Measurements from ENCODE around the gene FBXW9. TPM values are rescaled to one million over a fixed set of nuclear protein-coding genes. Genes with fewer than 3 reads are reported as not detected.
A peak's percentile ranks its signal among the peaks of the same experiment; 100 is the strongest.

The FBXW9 gene
- total and polyA plus RNA-seq, 2 of the 13 experiments (the other 11 are each of a cell fraction or from before 2014, with no cell fraction given), result 5.7 to 6.1 TPM

DNA sequence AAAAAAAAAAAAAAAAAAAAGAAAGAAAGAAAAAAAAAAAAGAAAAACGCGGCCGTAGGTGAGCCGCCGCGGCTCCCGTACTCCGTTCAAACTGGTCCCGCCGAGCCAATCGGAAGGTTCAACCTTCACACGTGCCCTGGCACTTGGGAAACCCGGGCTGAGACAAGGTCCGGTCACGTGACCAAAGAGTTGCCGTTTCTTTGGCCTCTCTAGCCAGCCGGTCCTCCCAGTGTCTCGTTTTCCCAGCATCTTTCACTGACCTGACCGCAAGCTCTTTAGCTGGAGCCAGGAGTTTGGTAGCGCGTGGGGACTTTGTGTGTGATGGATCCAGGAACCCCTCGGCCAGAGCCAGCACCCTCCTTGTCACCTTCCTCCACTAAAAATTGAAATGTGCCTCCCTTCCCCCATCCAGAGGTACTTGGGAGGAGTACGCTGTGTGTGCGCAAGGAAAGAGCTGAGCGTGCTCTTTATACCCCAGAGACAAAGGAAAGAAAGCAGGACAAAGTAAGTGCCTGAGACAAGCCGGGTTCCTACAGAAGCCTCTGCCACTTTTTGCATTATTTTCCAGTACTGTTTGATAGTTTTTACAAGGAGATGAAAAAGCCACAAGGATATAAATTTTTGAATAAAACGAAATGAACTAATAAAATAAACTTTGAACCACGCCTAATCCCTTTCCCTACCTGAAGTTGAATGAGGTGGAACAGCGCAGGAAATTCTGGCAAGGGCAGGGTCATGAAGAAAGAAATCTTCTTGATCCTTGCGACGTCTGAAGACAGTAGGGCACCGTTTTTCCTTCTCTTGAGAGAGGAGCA lies 26.3 kb upstream of the FBXW9 start (continued):
- TF ChIP-seq ZBTB1 (CRISPR knock-in tag; IDR thresholded peaks at IDR 0.05; ENCODE audit: borderline replicate concordance) (no peak), KDM3A (CRISPR knock-in tag; IDR thresholded peaks at IDR 0.05; ENCODE audit: low read depth) (peak; percentile 68; the same call in 1 of the 2 replicates), ERF (CRISPR knock-in tag; IDR thresholded peaks at IDR 0.05) (peak; percentile 55), SMARCE1 (IDR thresholded peaks at IDR 0.05; ENCODE audit: borderline replicate concordance) (no peak), ZNF816 (CRISPR knock-in tag; IDR thresholded peaks at IDR 0.05; ENCODE audit: borderline replicate concordance) (peak; percentile 52; the same call in 1 of the 2 replicates), SOX5 (CRISPR knock-in tag; IDR thresholded peaks at IDR 0.05; ENCODE audit: borderline replicate concordance) (peak; percentile 40; the same call in 1 of the 2 replicates), FOXP1 (IDR thresholded peaks at IDR 0.05) (no peak), FOXP1 (CRISPR knock-in tag; IDR thresholded peaks at IDR 0.05) (no peak), ZNF777 (CRISPR knock-in tag; IDR thresholded peaks at IDR 0.05) (peak; percentile 18), TOPORS (CRISPR knock-in tag; IDR thresholded peaks at IDR 0.05) (0 out of 2 replicates have a peak, but pooled peaks have one; percentile 14), HNRNPLL (IDR thresholded peaks at IDR 0.05; ENCODE audit: low read depth, low read length, poor library complexity, severe bottlenecking) (peak; percentile 26), ZNF432 (CRISPR knock-in tag; IDR thresholded peaks at IDR 0.05; ENCODE audit: borderline replicate concordance) (no peak), ZNF180 (CRISPR knock-in tag; IDR thresholded peaks at IDR 0.05; ENCODE audit: borderline replicate concordance, low read depth) (no peak), SIN3A (IDR thresholded peaks at IDR 0.05; ENCODE audit: borderline replicate concordance, low read depth, low read length) (peak; percentile 93), ZNF660 (CRISPR knock-in tag; IDR thresholded peaks at IDR 0.05; ENCODE audit: borderline replicate concordance, low read depth) (no peak), SIN3B (IDR thresholded peaks at IDR 0.05; ENCODE audit: low read length) (peak; percentile 57; the same call in 1 of the 2 replicates), ZC3H13 (CRISPR knock-in tag; IDR thresholded peaks at IDR 0.05) (peak; percentile 23; the same call in 1 of the 2 replicates), JUND (CRISPR knock-in tag; IDR thresholded peaks at IDR 0.05) (0 out of 2 replicates have a peak, but pooled peaks have one; percentile 53), SMARCC2 (IDR thresholded peaks at IDR 0.05) (no peak), ZNF557 (CRISPR knock-in tag; IDR thresholded peaks at IDR 0.05) (peak; percentile 74; the same call in 1 of the 2 replicates), KAT7 (CRISPR knock-in tag; IDR thresholded peaks at IDR 0.05; ENCODE audit: borderline replicate concordance) (no peak), MED1 (CRISPR knock-in tag; IDR thresholded peaks at IDR 0.05) (peak; percentile 42), POLR2A (IDR thresholded peaks at IDR 0.05; ENCODE audit: insufficient read depth in 1 of 2, low read depth in 2 of 2, low read length in 2 of 2) (peak; percentile 69 to 75)
- TF ChIP-seq, protein P1, sequence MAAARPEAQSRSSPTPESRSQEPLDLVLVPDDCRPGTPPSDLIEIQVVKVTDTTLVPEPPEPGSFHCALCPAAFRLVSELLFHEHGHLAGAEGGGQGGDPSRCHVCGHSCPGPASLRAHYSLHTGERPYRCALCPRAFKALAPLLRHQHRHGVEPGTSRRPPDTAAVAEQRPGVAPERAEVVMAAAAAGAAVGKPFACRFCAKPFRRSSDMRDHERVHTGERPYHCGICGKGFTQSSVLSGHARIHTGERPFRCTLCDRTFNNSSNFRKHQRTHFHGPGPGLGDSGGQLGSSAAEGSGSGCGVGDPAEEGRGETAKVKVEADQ (CRISPR knock-in tag; IDR thresholded peaks at IDR 0.05; ENCODE audit: borderline replicate concordance), result 0 out of 2 replicates have a peak, but pooled peaks have one; percentile 41
- TF ChIP-seq, protein P2, sequence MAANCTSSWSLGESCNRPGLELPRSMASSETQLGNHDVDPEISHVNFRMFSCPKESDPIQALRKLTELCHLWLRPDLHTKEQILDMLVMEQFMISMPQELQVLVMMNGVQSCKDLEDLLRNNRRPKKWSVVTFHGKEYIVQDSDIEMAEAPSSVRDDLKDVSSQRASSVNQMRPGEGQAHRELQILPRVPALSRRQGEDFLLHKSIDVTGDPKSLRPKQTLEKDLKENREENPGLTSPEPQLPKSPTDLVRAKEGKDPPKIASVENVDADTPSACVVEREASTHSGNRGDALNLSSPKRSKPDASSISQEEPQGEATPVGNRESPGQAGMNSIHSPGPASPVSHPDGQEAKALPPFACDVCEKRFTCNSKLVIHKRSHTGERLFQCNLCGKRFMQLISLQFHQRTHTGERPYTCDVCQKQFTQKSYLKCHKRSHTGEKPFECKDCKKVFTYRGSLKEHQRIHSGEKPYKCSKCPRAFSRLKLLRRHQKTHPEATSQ (CRISPR knock-in tag; IDR thresholded peaks at IDR 0.05; ENCODE audit: borderline replicate concordance), result no peak
- TF ChIP-seq, protein P3, sequence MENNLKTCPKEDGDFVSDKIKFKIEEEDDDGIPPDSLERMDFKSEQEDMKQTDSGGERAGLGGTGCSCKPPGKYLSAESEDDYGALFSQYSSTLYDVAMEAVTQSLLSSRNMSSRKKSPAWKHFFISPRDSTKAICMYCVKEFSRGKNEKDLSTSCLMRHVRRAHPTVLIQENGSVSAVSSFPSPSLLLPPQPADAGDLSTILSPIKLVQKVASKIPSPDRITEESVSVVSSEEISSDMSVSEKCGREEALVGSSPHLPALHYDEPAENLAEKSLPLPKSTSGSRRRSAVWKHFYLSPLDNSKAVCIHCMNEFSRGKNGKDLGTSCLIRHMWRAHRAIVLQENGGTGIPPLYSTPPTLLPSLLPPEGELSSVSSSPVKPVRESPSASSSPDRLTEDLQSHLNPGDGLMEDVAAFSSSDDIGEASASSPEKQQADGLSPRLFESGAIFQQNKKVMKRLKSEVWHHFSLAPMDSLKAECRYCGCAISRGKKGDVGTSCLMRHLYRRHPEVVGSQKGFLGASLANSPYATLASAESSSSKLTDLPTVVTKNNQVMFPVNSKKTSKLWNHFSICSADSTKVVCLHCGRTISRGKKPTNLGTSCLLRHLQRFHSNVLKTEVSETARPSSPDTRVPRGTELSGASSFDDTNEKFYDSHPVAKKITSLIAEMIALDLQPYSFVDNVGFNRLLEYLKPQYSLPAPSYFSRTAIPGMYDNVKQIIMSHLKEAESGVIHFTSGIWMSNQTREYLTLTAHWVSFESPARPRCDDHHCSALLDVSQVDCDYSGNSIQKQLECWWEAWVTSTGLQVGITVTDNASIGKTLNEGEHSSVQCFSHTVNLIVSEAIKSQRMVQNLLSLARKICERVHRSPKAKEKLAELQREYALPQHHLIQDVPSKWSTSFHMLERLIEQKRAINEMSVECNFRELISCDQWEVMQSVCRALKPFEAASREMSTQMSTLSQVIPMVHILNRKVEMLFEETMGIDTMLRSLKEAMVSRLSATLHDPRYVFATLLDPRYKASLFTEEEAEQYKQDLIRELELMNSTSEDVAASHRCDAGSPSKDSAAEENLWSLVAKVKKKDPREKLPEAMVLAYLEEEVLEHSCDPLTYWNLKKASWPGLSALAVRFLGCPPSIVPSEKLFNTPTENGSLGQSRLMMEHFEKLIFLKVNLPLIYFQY (CRISPR knock-in tag; IDR thresholded peaks at IDR 0.05; ENCODE audit: borderline replicate concordance), result 0 out of 2 replicates have a peak, but pooled peaks have one; percentile 9
